Sigmoid colon (tissue), 4 donors: Measurements from ENCODE around the gene CREB3L2.

ENCODE experiments used
- CTCF ChIP-seq, 4 experiments: fragments of 450-650 bp in 3 of 4; fragments of 200-600 bp in 1 of 4; IDR thresholded peaks; one replicate each; pipeline ENCODE4 v1.5.1; 2016 to 2019; ENCODE audit warnings: antibody characterized with exemption in 4 of 4, mild to moderate bottlenecking in 3 of 4, moderate library complexity in 2 of 4
- EP300 ChIP-seq, 4 donors: sonication (generic); formaldehyde crosslinking; IDR thresholded peaks; one replicate each; pipeline ENCODE4 v1.6.1; 2017; ENCODE audit warnings: antibody characterized with exemption in 4 of 4
- POLR2A ChIP-seq, 2 donors: fragments of 450-650 bp; IDR thresholded peaks; one replicate each; pipeline ENCODE4 v1.6.1; 2016; ENCODE audit warnings: antibody characterized with exemption in 2 of 2, mild to moderate bottlenecking in 2 of 2, moderate library complexity in 2 of 2
- POLR2AphosphoS5 ChIP-seq, 4 donors: sonication (generic); formaldehyde crosslinking; IDR thresholded peaks; one replicate each; pipeline ENCODE4 v1.6.1; 2017; ENCODE audit warnings: antibody characterized with exemption in 4 of 4

DNA sequence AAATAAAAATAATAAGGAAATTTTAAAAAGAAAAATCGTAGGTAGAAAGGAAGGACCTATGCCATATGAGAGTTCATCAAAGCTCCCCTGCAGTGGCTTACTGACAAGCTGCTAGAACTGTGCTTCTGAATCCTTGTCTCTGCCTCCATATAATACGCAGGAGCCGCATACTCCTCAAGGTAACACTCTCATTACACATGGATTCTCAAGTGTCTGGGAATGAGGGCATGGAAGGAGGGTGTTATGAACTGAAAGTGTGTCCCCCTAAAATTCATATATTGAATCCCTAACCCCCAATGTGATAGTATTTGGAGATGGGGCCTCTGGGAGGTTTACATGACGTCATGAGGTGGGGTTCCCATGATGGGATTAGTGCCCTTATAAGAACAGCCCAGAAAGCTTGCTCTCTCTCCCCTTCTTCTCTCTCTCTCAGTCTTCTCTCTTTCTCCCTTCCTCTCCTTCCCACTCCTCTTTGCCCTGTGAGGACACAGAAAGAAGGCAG, 35.2 kb downstream of the CREB3L2 start:
- TF ChIP-seq CTCF (IDR thresholded peaks at IDR 0.05) (no peak), POLR2A (IDR thresholded peaks at IDR 0.05) (no peak), EP300 (IDR thresholded peaks at IDR 0.05) (no peak), POLR2AphosphoS5 (IDR thresholded peaks at IDR 0.05) (no peak)
